ENCODE results near the gene XIST.

DNA sequence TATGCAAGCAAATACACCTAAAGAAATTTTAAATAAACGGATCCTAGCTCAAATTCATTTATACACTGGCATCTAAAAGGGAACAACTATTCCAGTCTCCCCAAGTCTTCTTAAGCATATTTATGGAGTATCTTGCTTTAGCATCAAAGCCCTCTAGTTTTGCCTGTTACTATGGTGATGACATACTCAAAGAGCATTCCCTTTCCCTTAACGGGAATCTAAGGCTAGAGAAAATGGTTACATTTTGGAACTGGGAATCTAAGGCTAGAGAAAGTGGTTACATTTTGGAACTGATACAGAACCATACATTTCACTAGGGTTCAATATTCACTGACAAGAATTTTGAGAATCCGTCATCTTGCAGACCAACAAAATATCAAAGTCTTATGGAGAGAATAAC, 18.3 kb downstream of the XIST start:
- no peak for TF ChIP-seq MXI1 (conservative IDR thresholded peaks at IDR 0.05; ENCODE audit: poor library complexity, severe bottlenecking)
- TF ChIP-seq POLR2AphosphoS5 (IDR thresholded peaks at IDR 0.05) = no peak
- TF ChIP-seq EZH2 (IDR thresholded peaks at IDR 0.05; ENCODE audit: borderline replicate concordance, insufficient read depth, low read length, poor library complexity, severe bottlenecking) = no peak
- TF ChIP-seq, protein P1, sequence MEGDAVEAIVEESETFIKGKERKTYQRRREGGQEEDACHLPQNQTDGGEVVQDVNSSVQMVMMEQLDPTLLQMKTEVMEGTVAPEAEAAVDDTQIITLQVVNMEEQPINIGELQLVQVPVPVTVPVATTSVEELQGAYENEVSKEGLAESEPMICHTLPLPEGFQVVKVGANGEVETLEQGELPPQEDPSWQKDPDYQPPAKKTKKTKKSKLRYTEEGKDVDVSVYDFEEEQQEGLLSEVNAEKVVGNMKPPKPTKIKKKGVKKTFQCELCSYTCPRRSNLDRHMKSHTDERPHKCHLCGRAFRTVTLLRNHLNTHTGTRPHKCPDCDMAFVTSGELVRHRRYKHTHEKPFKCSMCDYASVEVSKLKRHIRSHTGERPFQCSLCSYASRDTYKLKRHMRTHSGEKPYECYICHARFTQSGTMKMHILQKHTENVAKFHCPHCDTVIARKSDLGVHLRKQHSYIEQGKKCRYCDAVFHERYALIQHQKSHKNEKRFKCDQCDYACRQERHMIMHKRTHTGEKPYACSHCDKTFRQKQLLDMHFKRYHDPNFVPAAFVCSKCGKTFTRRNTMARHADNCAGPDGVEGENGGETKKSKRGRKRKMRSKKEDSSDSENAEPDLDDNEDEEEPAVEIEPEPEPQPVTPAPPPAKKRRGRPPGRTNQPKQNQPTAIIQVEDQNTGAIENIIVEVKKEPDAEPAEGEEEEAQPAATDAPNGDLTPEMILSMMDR (IDR thresholded peaks at IDR 0.05; ENCODE audit: poor library complexity, severe bottlenecking) = no peak
- no peak for TF ChIP-seq TAF1 (IDR thresholded peaks at IDR 0.05; ENCODE audit: low read depth)
